Articular chondrocyte of knee joint (primary cell): Measurements from ENCODE around the gene UBE3D. TPM values are rescaled to one million over a fixed set of nuclear protein-coding genes. Genes with fewer than 3 reads are reported as not detected.

Source experiments
- small RNA-seq: library from RNA; depleted of rRNA; stranded (forward); fragments of <200 nt; gene quantifications from one replicate; pipeline ENCODE3, GENCODE V24; 2012
- total RNA-seq: library from RNA; depleted of rRNA; stranded (reverse); fragments of >200 nt; gene quantifications from 2 replicates; pipeline ENCODE4 v1.2.3, GENCODE V29; 2012

UBE3D gene
- 6.6 and 7.4 TPM in 2 replicates for total RNA-seq

DNA sequence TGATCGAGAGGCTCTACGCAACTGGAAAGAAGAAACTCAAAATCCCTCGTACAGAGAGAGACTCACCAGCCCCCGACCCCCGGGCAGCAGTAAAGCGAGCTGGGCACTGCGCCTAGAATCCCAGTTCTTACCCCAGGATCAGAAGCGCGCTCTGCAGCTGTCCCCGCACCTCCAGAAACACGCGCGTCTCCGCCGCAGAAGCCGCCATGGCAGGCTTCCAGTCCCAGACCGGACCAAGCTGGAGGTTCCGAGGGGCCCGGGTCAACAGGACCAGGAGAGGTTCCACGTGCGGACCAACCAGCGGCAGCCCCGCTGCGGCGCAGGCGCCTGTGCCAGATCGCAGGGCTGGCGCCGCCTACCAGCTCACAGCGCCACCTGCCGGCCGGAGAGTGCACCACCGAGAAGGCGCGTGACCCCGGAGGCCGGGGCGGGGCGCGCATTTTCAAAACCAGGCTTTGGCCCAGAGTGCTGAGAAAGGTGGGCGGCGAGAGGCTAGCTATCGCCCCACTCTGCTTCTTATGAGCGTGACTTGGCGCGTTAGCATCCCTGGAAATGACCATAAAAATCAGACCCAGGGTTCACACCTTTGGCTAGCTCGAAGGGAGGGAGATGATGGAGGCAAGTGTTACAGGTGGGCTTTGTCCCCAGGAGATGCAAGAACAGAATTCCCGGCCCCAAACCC lies at the start of gene UBE3D:
TSS of gene UBE3D (minus strand) at position 331 of the 682 bp plus-strand sequence. CDS start at position 208, 123 bp downstream.

DNA sequence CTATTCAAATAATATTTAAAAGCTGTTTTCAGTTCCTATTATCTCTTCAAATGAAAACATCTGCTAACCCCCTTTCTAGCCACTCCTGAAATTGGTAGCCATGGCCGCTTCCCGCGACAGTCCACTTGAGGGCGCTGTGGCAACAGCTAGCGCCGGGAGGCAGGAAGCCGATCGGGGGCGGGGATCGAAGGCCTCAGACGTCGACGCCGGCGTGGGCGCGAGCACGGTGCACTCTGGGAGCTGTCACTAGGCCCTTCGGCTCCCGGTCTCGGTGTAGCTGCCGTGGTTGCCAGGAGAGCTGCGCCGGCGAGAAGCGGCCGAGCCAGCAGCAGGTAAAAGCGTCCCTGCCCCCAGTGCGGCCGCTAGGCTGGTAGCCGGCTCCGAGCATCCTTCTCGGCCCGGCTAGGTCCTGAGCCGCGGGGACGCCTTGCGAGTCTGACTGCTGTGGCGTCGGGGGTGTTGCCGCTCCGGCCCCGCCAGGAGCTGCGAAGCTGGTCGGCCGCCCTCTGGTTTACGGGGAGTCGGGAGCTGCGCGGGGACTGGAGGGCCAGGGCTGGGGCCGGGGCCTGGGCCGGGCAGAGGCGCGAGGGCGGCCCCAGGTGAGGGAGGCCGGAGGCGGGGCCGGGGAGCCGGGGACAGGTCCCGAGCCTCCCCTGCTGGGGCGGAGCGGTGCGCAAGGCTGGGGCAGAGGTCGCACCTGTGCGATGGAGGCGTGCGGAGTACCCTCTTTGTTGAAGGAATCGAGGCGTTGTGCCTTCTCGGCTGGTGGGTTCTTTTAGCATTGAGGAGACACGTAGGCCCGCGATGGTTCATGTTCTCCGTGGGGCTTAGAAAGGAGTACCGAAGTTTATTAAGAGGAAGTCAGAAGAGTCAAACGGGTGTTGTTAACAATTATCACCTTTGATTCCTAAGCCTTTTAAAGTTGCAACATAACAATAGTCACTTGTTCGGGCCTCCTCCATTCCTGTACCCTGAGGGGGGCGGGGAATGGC lies 2.1 kb upstream of the UBE3D start, which contains the start of gene DOP1A:
TSS of gene DOP1A (plus strand) at position 224 of the 992 bp plus-strand sequence. CDS start 29,307 bp downstream, outside the sequence.

Small RNAs within 50 kb of the gene (small RNA-seq; reads per million reads assigned to genes)
- gene LAP3P1, result not detected

Other genes with a start within 250 kb of the UBE3D start
- gene DOP1A, start 1.8 kb upstream of the UBE3D start, total RNA-seq, result 41.2 and 50.8 TPM in 2 replicates
- gene PGM3, start 127.4 kb upstream of the UBE3D start, total RNA-seq, result 99.4 and 108 TPM in 2 replicates
- 4.8 and 5.2 TPM in 2 replicates for gene RWDD2A, start 127.5 kb upstream of the UBE3D start, total RNA-seq